H9 (cell line): Measurements from ENCODE around the gene DPRX. TPM values are rescaled to one million over a fixed set of nuclear protein-coding genes. Genes with fewer than 3 reads are reported as not detected.

Source experiments
- DNase-seq: peaks from one replicate; pipeline ENCODE4 v3.0.0-alpha.2; 2017
- H2AFZ ChIP-seq: one replicate; pipeline ENCODE4 v1.6.1; 2013; ENCODE audit warnings: mild to moderate bottlenecking, low read length, control low read depth, moderate library complexity
- H2AK5ac ChIP-seq: 2 replicates; pipeline ENCODE4 v1.6.1; 2013; ENCODE audit warnings: low read length, control low read depth, mixed read lengths; ENCODE audit not compliant: insufficient read length
- H2BK120ac ChIP-seq: one replicate; pipeline ENCODE4 v1.6.1; 2013; ENCODE audit warnings: low read depth, mild to moderate bottlenecking, low read length, control low read depth, inconsistent platforms; ENCODE audit not compliant: poor library complexity, severe bottlenecking
- H2BK12ac ChIP-seq: 2 replicates; pipeline ENCODE4 v1.6.1; 2013; ENCODE audit warnings: low read length, control low read depth, mixed read lengths, low read depth; ENCODE audit not compliant: insufficient read length
- H2BK15ac ChIP-seq: 2 replicates; pipeline ENCODE4 v1.6.1; 2013; ENCODE audit warnings: low read depth, low read length, control low read depth
- H2BK20ac ChIP-seq: one replicate; pipeline ENCODE4 v1.6.1; 2013; ENCODE audit warnings: low read depth, mild to moderate bottlenecking, low read length, control low read depth, inconsistent platforms; ENCODE audit not compliant: poor library complexity, severe bottlenecking
- H2BK5ac ChIP-seq: 2 replicates; pipeline ENCODE4 v1.6.1; 2013; ENCODE audit warnings: low read length, control low read depth, mixed read lengths; ENCODE audit not compliant: insufficient read length
- H3K14ac ChIP-seq: 2 replicates; pipeline ENCODE4 v1.6.1; 2013; ENCODE audit warnings: low read length, control low read depth; ENCODE audit not compliant: insufficient read depth
- H3K18ac ChIP-seq: 2 replicates; pipeline ENCODE4 v1.6.1; 2013; ENCODE audit warnings: low read depth, mild to moderate bottlenecking, mixed read lengths, low read length, control low read depth; ENCODE audit not compliant: insufficient read length
- H3K23ac ChIP-seq: 2 replicates; pipeline ENCODE4 v1.6.1; 2013; ENCODE audit warnings: low read length, control low read depth, mixed read lengths, low read depth; ENCODE audit not compliant: insufficient read length
- H3K23me2 ChIP-seq: 2 replicates; pipeline ENCODE4 v1.6.1; 2013; ENCODE audit warnings: low read depth, mild to moderate bottlenecking, mixed read lengths, low read length, control low read depth; ENCODE audit not compliant: insufficient read length, poor library complexity, severe bottlenecking
- H3K27ac ChIP-seq: 2 replicates; pipeline ENCODE4 v1.5.1; 2013; ENCODE audit warnings: low read length, control low read depth, mixed read lengths, low read depth; ENCODE audit not compliant: insufficient read length
- H3K27me3 ChIP-seq: 2 replicates; pipeline ENCODE4 v1.6.1; 2013; ENCODE audit warnings: low read length, control low read depth, inconsistent platforms; ENCODE audit not compliant: insufficient read depth
- H3K4ac ChIP-seq: 2 replicates; pipeline ENCODE4 v1.6.1; 2013; ENCODE audit warnings: low read depth, mild to moderate bottlenecking, control low read depth, inconsistent platforms, low read length, moderate library complexity
- H3K4me1 ChIP-seq: 2 replicates; pipeline ENCODE4 v1.6.1; 2013; ENCODE audit warnings: low read length, control low read depth, inconsistent platforms; ENCODE audit not compliant: insufficient read depth
- H3K4me2 ChIP-seq: 2 replicates; pipeline ENCODE4 v1.6.1; 2013; ENCODE audit warnings: low read length, control low read depth, mixed read lengths; ENCODE audit not compliant: insufficient read length, insufficient read depth
- H3K56ac ChIP-seq: 2 replicates; pipeline ENCODE4 v1.6.1; 2013; ENCODE audit warnings: low read depth, mild to moderate bottlenecking, mixed read lengths, low read length, control low read depth; ENCODE audit not compliant: insufficient read length
- H3K79me1 ChIP-seq: 2 replicates; pipeline ENCODE4 v1.6.1; 2013; ENCODE audit warnings: low read depth, mild to moderate bottlenecking, moderate library complexity, low read length, control low read depth, inconsistent platforms; ENCODE audit not compliant: insufficient read depth, poor library complexity, severe bottlenecking
- H3K79me2 ChIP-seq: 2 replicates; pipeline ENCODE4 v1.6.1; 2013; ENCODE audit warnings: low read length, control low read depth, inconsistent platforms; ENCODE audit not compliant: insufficient read depth
- H3K9ac ChIP-seq: 2 replicates; pipeline ENCODE4 v1.6.1; 2013; ENCODE audit warnings: low read length, control low read depth, mixed read lengths; ENCODE audit not compliant: insufficient read length; ENCODE audit errors: extremely low read depth
- H3K9me3 ChIP-seq: one replicate; pipeline ENCODE4 v1.6.1; 2013; ENCODE audit warnings: low read depth, low read length, inconsistent platforms; ENCODE audit not compliant: control insufficient read depth
- H3T11ph ChIP-seq: one replicate; pipeline ENCODE4 v1.6.1; 2013; ENCODE audit warnings: mild to moderate bottlenecking, low read length, control low read depth, inconsistent platforms
- H4K20me1 ChIP-seq: one replicate; pipeline ENCODE4 v1.6.1; 2013; ENCODE audit not compliant: control insufficient read depth, insufficient read length, insufficient read depth
- H4K5ac ChIP-seq: 2 replicates; pipeline ENCODE4 v1.6.1; 2013; ENCODE audit warnings: low read depth, mild to moderate bottlenecking, mixed read lengths, low read length, control low read depth; ENCODE audit not compliant: insufficient read length
- H4K8ac ChIP-seq: replicated peaks from 2 replicates; pipeline ENCODE4 v1.6.1; 2013; ENCODE audit warnings: low read length, control low read depth, mixed read lengths, low read depth; ENCODE audit not compliant: insufficient read length
- H4K91ac ChIP-seq: 2 replicates; pipeline ENCODE4 v1.6.1; 2013; ENCODE audit warnings: low read depth, mild to moderate bottlenecking, moderate library complexity, mixed read lengths, low read length, control low read depth; ENCODE audit not compliant: insufficient read length
- H3K27ac Mint-ChIP-seq, 3 experiments: 2 replicates in 2 of 3; 3 replicates in 1 of 3; pipeline ENCODE4 v1.8.0; 2020 to 2021; ENCODE audit warnings: mixed read lengths in 3 of 3, mild to moderate bottlenecking in 1 of 3, moderate library complexity in 1 of 3
- H3K27me3 Mint-ChIP-seq: 2 replicates; pipeline ENCODE4 v1.8.0; 2021; ENCODE audit warnings: low read depth, mild to moderate bottlenecking, moderate library complexity, mixed read lengths
- H3K36me3 Mint-ChIP-seq, 3 experiments: 2 replicates in 2 of 3; 3 replicates in 1 of 3; pipeline ENCODE4 v1.8.0; 2020 to 2021; ENCODE audit warnings: low read depth in 3 of 3, mixed read lengths in 3 of 3; ENCODE audit not compliant: insufficient read depth in 1 of 3
- H3K4me1 Mint-ChIP-seq, 2 experiments: 2 replicates each; pipeline ENCODE4 v1.8.0; 2020; ENCODE audit warnings: mixed read lengths in 2 of 2
- H3K4me3 Mint-ChIP-seq, 2 experiments: 2 replicates in 1 of 2; 3 replicates in 1 of 2; pipeline ENCODE4 v1.8.0; 2020 to 2021; ENCODE audit warnings: mild to moderate bottlenecking in 2 of 2, mixed read lengths in 2 of 2, moderate library complexity in 1 of 2
- H3K9me3 Mint-ChIP-seq, 2 experiments: 2 replicates in 1 of 2; 3 replicates in 1 of 2; pipeline ENCODE4 v1.8.0; 2020; ENCODE audit warnings: mild to moderate bottlenecking in 2 of 2, mixed read lengths in 2 of 2, moderate library complexity in 1 of 2
- WGBS: extraction: QIAGEN DNeasy Blood & Tissue Kit; methylation state at CpG from one replicate; pipeline ENCODE4 v1.1.7; 2013; ENCODE audit warnings: missing lambda C conversion rate, low lambda C conversion rate, mixed read lengths; ENCODE audit not compliant: insufficient read length; ENCODE audit errors: extremely low coverage; 5-methylcytosine and 5-hydroxymethylcytosine counted together
- total RNA-seq: library from RNA; stranded (reverse); gene quantifications from 2 replicates; pipeline ENCODE4 v1.2.1, GENCODE V29; 2021
- TF ChIP-seq, protein P1 (sequence below): fragments of 200-600 bp; sonication (generic); conservative IDR thresholded peaks from 3 replicates; pipeline ENCODE4 v1.8.0; 2021; ENCODE audit warnings: antibody characterized with exemption, mild to moderate bottlenecking

Gene DPRX
- total RNA-seq, 1 experiment from 2014 or later = not detected

- H3K27ac Mint-ChIP-seq = no peak overlapping the region
- Histone ChIP-seq H4K20me1 (no peaks in the 10 kb centered on the region), H3K27ac (no peak overlapping the region), H3K79me2 (no peaks in the 10 kb centered on the region), H2AFZ (no peak overlapping the region), H4K91ac (no peak overlapping the region), H2AK5ac (no peak overlapping the region), H4K5ac (no peak overlapping the region), H2BK20ac (no peak overlapping the region), H3T11ph (no peak overlapping the region), H3K56ac (no peak overlapping the region), H3K4ac (no peak overlapping the region), H2BK12ac (no peak overlapping the region), H2BK120ac (no peak overlapping the region), H3K18ac (no peak overlapping the region), H3K23ac (no peak overlapping the region), H3K79me1 (no peaks in the 10 kb centered on the region), H3K27me3 (no peaks in the 10 kb centered on the region), H3K14ac (no peak overlapping the region), H3K9me3 (peaks cover 16% of the 10 kb centered on the region), H2BK15ac (no peak overlapping the region), H4K8ac (no peak overlapping the region), H3K4me2 (no peak overlapping the region), H3K23me2 (no peaks in the 10 kb centered on the region), H3K9ac (no peak overlapping the region), H3K4me1 (no peaks in the 10 kb centered on the region), H2BK5ac (no peak overlapping the region)
- peaks cover 64 to 70% of the 10 kb centered on the region in 2 experiments for H3K9me3 Mint-ChIP-seq
- peaks cover 33 to 60% (median 41%) of the 10 kb centered on the region in 3 experiments for H3K36me3 Mint-ChIP-seq
- no peak overlapping the region for H3K4me3 Mint-ChIP-seq
- peaks cover 7% of the 10 kb centered on the region for H3K27me3 Mint-ChIP-seq
- TF ChIP-seq, protein P1, sequence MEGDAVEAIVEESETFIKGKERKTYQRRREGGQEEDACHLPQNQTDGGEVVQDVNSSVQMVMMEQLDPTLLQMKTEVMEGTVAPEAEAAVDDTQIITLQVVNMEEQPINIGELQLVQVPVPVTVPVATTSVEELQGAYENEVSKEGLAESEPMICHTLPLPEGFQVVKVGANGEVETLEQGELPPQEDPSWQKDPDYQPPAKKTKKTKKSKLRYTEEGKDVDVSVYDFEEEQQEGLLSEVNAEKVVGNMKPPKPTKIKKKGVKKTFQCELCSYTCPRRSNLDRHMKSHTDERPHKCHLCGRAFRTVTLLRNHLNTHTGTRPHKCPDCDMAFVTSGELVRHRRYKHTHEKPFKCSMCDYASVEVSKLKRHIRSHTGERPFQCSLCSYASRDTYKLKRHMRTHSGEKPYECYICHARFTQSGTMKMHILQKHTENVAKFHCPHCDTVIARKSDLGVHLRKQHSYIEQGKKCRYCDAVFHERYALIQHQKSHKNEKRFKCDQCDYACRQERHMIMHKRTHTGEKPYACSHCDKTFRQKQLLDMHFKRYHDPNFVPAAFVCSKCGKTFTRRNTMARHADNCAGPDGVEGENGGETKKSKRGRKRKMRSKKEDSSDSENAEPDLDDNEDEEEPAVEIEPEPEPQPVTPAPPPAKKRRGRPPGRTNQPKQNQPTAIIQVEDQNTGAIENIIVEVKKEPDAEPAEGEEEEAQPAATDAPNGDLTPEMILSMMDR = no peak
- no peak for DNase-seq
- H3K4me1 Mint-ChIP-seq = 0 out of 4 replicates have a peak, but pooled peaks cover 0 to 2% of the 10 kb centered on the region in 2 experiments
- no CpG with 5 or more reads among the region's 6 CpGs for WGBS
These were observed 20.7 kb downstream of the DPRX start for GRCh38 chr19:53652476-53652875.
